ENCODE data around the gene C17orf113.

- no peak for TF ChIP-seq POLR2A (IDR thresholded peaks at IDR 0.05)
- TF ChIP-seq CTCF (IDR thresholded peaks at IDR 0.05), result no peak
Measured at GRCh38 chr17:42056635-42057034, 6.2 kb upstream of the C17orf113 start.
